Ishikawa (cell line): Measurements from ENCODE around the gene FBXL17.

Experiments used
- CEBPB ChIP-seq: IDR thresholded peaks from 2 replicates; pipeline ENCODE4 v1.6.1; 2012
- MAX ChIP-seq: IDR thresholded peaks from 2 replicates; pipeline ENCODE4 v1.6.1; 2012
- RAD21 ChIP-seq: IDR thresholded peaks from 2 replicates; pipeline ENCODE4 v1.6.1; 2012; ENCODE audit warnings: low read depth
- REST ChIP-seq: IDR thresholded peaks from 2 replicates; pipeline ENCODE4 v1.6.1; 2012; ENCODE audit warnings: low read depth, mild to moderate bottlenecking
- TEAD4 ChIP-seq: IDR thresholded peaks from 2 replicates; pipeline ENCODE4 v1.6.1; 2012
- ZBTB7A ChIP-seq: IDR thresholded peaks from 2 replicates; pipeline ENCODE4 v1.6.1; 2012; ENCODE audit warnings: low read depth

- no peak for TF ChIP-seq REST
- no peak for TF ChIP-seq RAD21
- no peak for TF ChIP-seq CEBPB
- no peak for TF ChIP-seq MAX
- no peak for TF ChIP-seq ZBTB7A
- TF ChIP-seq TEAD4, result no peak
Observed at GRCh38 chr5:108379722-108380530, 2.0 kb downstream of the FBXL17 start.
